Cardiac muscle cell (in vitro differentiated cells and primary cell): ENCODE results near the gene CLCN1. TPM values are rescaled to one million over a fixed set of nuclear protein-coding genes. Genes with fewer than 3 reads are reported as not detected.

Experiments used
- DNase-seq, 2 donors: peaks; one replicate each; pipeline versions ENCODE4 v3.0.0 to v3.0.0-alpha.2; 2010 to 2017; ENCODE audit warnings: low read depth in 1 of 2, low spot score in 1 of 2
- H3K27ac ChIP-seq: fragments of 200-600 bp; sonication (generic); 2 replicates; pipeline ENCODE4 v1.5.1; 2016
- H3K27me3 ChIP-seq: fragments of 200-600 bp; sonication (generic); 2 replicates; pipeline ENCODE4 v1.6.0; 2016; ENCODE audit warnings: control low read depth
- H3K36me3 ChIP-seq: fragments of 200-600 bp; sonication (generic); 2 replicates; pipeline ENCODE4 v1.5.1; 2016; ENCODE audit warnings: control low read depth
- H3K4me1 ChIP-seq: fragments of 200-600 bp; sonication (generic); 2 replicates; pipeline ENCODE4 v1.8.1; 2017; ENCODE audit warnings: low read depth, mild to moderate bottlenecking, mixed run types
- H3K4me3 ChIP-seq: fragments of 200-600 bp; sonication (generic); 2 replicates; pipeline ENCODE4 v1.5.1; 2016; ENCODE audit warnings: mild to moderate bottlenecking
- H3K9me3 ChIP-seq: fragments of 200-600 bp; sonication (generic); 2 replicates; pipeline ENCODE4 v1.5.1; 2017; ENCODE audit warnings: low read depth, mild to moderate bottlenecking, control low read depth
- polyA plus RNA-seq: library from polyadenylated mRNA; unstranded; fragments of >200 nt; fragmentation: Nextera tagmentation; extraction: Ambion mirVana; gene quantifications from 2 replicates; pipeline ENCODE4 v1.2.1, GENCODE V29; 2016
- total RNA-seq: library from RNA; depleted of rRNA; stranded (reverse); fragments of >200 nt; gene quantifications from 2 replicates; pipeline ENCODE4 v1.2.3, GENCODE V29; 2016
- TF ChIP-seq, protein P1 (sequence below): IDR thresholded peaks from 2 replicates; pipeline ENCODE4 v1.5.1; 2012; ENCODE audit warnings: low read depth, mild to moderate bottlenecking, low read length

Gene CLCN1
- total and polyA plus RNA-seq, 2 experiments from 2014 or later: not detected

DNA sequence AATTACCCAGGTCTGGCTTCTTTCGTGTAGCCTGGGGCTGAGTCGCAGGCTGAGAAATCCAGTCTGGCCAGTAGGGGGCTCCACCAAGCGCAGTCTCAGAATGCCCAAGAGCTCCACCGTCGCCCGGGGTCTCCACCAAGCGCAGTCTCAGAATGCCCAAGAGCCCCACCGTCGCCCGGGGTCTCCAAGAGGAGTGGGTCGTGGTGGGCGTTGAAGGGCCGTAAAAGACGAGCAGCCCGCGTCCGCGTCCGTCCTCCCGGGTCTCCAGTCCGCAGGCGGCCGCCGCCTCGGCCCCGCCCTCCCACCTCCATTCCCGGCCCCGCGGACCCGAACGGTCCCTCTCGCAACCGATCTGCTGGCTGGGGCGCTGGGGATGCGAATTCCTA is 64.3 kb downstream of the CLCN1 start:
- TF ChIP-seq, protein P1, sequence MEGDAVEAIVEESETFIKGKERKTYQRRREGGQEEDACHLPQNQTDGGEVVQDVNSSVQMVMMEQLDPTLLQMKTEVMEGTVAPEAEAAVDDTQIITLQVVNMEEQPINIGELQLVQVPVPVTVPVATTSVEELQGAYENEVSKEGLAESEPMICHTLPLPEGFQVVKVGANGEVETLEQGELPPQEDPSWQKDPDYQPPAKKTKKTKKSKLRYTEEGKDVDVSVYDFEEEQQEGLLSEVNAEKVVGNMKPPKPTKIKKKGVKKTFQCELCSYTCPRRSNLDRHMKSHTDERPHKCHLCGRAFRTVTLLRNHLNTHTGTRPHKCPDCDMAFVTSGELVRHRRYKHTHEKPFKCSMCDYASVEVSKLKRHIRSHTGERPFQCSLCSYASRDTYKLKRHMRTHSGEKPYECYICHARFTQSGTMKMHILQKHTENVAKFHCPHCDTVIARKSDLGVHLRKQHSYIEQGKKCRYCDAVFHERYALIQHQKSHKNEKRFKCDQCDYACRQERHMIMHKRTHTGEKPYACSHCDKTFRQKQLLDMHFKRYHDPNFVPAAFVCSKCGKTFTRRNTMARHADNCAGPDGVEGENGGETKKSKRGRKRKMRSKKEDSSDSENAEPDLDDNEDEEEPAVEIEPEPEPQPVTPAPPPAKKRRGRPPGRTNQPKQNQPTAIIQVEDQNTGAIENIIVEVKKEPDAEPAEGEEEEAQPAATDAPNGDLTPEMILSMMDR: peak; percentile 90
- Histone ChIP-seq H3K9me3 (no peaks in the 10 kb centered on the region), H3K27me3 (no peaks in the 10 kb centered on the region), H3K27ac (peak overlapping the region; percentile 99), H3K36me3 (no peaks in the 10 kb centered on the region), H3K4me1 (peaks cover 18% of the 10 kb centered on the region), H3K4me3 (peak overlapping the region; percentile 94)
- DNase-seq: peak; percentile 90 to 92

DNA sequence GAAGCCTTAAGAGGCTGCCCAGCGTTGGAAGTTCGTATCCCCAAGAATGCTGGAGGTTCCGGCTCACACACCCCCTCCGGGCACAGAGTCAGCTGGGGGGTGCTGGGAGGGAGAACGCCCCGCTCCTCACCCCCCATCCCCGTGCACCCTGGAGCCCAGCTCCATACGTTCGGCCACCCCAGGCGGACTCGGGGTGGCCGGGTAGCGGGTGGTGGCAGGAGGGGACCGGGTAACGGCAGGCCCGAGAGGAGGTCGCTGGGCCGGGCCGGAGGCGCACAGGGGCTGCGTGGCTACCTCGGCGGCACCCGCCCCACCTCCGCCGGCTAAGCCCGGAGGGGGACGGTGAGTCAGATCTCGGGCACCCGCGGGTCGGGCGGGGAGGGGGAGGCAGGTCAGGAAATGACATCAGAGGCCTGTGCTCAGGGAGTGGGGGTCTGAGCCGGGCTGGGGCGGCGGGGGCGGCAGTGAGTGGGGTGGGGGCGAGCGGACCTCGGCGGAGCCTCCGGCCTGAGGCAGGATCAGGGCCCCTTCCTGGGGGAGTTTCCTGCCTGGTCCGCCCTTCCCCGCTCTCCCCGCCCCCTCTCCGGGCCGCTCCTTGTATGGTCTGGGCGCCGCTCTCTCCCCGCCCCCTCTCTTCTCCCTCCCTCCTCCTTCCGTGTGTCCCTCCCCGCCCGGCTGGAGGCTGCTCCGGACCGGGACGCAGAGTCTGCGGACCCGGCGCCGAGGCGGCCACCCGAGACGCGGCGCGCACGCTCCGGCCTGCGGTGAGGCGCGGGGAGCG is 64.9 kb downstream of the CLCN1 start, which contains the start of gene ZYX:
TSS of gene ZYX (plus strand) at position 700 of the 781 bp plus-strand sequence. CDS start 227 bp downstream, outside the sequence.
- H3K4me3 ChIP-seq: peak within 1 kb of the TSS; percentile 94
- TF ChIP-seq, protein P1: no peak
- H3K36me3 ChIP-seq: no peaks in the 10 kb centered on the region
- H3K4me1 ChIP-seq: peaks cover 18% of the 10 kb centered on the region
- no peaks in the 10 kb centered on the region for H3K9me3 ChIP-seq
- DNase-seq: peak; percentile 96 to 99
- peak within 1 kb of the TSS; percentile 99 for H3K27ac ChIP-seq
- no peaks in the 10 kb centered on the region for H3K27me3 ChIP-seq

DNA sequence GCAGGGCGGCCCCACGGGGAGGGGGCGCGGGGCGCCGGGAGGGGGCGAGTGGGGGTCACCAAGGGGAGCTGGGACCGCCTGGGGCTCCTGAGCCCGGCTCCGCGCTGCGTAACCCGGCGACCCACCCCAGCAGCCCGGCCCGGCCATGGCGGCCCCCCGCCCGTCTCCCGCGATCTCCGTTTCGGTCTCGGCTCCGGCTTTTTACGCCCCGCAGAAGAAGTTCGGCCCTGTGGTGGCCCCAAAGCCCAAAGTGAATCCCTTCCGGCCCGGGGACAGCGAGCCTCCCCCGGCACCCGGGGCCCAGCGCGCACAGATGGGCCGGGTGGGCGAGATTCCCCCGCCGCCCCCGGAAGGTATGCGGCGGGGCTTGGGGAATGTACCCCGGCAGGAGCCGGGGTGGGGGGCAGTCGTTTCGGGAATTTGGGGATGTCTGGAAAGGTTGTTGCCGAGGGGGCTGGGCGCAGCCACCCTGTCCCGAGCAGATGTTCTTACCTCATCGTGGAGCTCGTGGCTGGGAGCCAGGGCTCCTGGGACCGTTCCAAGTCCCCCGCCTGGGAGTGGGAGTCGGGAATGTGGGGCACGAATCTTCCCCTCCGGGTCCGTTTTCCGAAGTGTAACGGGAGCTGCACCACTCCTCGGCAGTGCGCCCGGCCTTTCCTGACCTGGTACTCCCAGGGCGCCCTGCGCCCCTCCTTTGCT is 65.7 kb downstream of the CLCN1 start:
- Histone ChIP-seq H3K9me3 (no peaks in the 10 kb centered on the region), H3K27me3 (no peaks in the 10 kb centered on the region), H3K36me3 (no peaks in the 10 kb centered on the region), H3K4me3 (peak overlapping the region; percentile 94), H3K4me1 (peaks cover 18% of the 10 kb centered on the region), H3K27ac (peak overlapping the region; percentile 99)
- TF ChIP-seq, protein P1: no peak
- DNase-seq: peak; percentile 68 to 91

DNA sequence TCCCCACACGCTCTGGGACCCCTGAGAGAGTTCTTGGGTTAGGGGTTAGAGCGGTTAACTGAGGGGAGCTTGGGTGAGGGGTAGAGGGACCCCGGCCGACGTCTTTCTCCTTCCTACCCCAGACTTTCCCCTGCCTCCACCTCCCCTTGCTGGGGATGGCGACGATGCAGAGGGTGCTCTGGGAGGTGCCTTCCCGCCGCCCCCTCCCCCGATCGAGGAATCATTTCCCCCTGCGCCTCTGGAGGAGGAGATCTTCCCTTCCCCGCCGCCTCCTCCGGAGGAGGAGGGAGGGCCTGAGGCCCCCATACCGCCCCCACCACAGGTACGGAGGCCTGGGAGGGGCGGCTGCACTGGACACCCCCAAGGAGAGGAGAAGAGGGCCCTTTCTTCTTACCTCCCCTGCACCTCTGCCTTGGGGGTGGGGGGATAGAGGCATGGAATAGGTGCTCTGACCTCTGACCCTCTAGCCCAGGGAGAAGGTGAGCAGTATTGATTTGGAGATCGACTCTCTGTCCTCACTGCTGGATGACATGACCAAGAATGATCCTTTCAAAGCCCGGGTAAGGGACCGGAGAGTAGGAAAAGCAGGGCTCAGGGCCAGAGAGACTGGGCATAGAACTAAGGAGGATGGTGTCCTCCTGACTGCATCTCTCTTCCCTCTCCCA is 66.3 kb downstream of the CLCN1 start:
- H3K9me3 ChIP-seq: no peaks in the 10 kb centered on the region
- peak in 1 of 2 donors; percentile 22 for DNase-seq
- H3K27ac ChIP-seq: no peak overlapping the region
- TF ChIP-seq, protein P1: no peak
- peaks cover 18% of the 10 kb centered on the region for H3K4me1 ChIP-seq
- peak overlapping the region; percentile 94 for H3K4me3 ChIP-seq
- no peaks in the 10 kb centered on the region for H3K27me3 ChIP-seq
- no peaks in the 10 kb centered on the region for H3K36me3 ChIP-seq

DNA sequence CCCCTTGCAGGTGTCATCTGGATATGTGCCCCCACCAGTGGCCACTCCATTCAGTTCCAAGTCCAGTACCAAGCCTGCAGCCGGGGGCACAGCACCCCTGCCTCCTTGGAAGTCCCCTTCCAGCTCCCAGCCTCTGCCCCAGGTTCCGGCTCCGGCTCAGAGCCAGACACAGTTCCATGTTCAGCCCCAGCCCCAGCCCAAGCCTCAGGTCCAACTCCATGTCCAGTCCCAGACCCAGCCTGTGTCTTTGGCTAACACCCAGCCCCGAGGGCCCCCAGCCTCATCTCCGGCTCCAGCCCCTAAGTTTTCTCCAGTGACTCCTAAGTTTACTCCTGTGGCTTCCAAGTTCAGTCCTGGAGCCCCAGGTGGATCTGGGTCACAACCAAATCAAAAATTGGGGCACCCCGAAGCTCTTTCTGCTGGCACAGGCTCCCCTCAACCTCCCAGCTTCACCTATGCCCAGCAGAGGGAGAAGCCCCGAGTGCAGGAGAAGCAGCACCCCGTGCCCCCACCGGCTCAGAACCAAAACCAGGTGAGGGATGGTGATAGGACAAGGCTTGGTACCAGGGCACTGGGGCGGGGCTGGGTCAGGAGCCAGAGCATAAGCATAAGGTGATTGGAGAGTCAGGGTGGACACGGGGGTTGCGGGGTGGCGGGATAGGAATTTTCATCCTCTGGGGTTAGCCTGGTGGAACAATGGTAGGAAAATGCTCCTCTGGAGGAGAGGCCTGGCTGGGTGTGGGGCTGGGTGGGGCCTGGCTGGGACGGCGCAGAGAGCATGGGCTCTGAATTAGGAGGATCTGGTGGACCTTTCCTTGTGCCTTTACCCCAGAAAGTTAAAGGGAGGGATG is 67.1 kb downstream of the CLCN1 start:
- peaks cover 18% of the 10 kb centered on the region for H3K4me1 ChIP-seq
- no peak overlapping the region for H3K4me3 ChIP-seq
- peak in 1 of 2 donors; percentile 17 for DNase-seq
- no peak overlapping the region for H3K27ac ChIP-seq
- H3K36me3 ChIP-seq: peaks cover 4% of the 10 kb centered on the region
- TF ChIP-seq, protein P1: no peak
- H3K27me3 ChIP-seq: no peaks in the 10 kb centered on the region
- no peaks in the 10 kb centered on the region for H3K9me3 ChIP-seq
